Astrocyte of the spinal cord (primary cell): ENCODE measurements around the gene MUS81.

Experiments
- DNase-seq: peaks from one replicate; pipeline ENCODE4 v3.0.0; 2011; ENCODE audit warnings: low read depth, low spot score
- H3K4me3 ChIP-seq: 2 replicates; pipeline ENCODE4 v1.5.1; 2011; ENCODE audit warnings: low read depth, mild to moderate bottlenecking, low read length, moderate library complexity
- CTCF ChIP-seq: IDR thresholded peaks from 2 replicates; pipeline ENCODE4 v1.5.1; 2012; ENCODE audit warnings: low read depth, mild to moderate bottlenecking, low read length, inconsistent platforms
- in situ Hi-C: cut with HindIII; loops from 2 replicates; pipeline ENCODE4 v1.10.0; 2017; ENCODE audit warnings: low sequenced_read_pairs

Gene MUS81

GRCh38 chr11:65896034-65896999 lies 36.1 kb downstream of the MUS81 start:
- H3K4me3 ChIP-seq = no peak overlapping the region
- no peak for DNase-seq
- no peak for TF ChIP-seq CTCF
- in situ Hi-C loops = no loop called here

- no peak overlapping the region for H3K4me3 ChIP-seq
- no peak for TF ChIP-seq CTCF
- in situ Hi-C loops = no loop called here
- peak; percentile 43 for DNase-seq
Measured at GRCh38 chr11:65897020-65897471, 36.8 kb downstream of the MUS81 start.

- no peak for DNase-seq
- in situ Hi-C loops = no loop called here
- no peak for TF ChIP-seq CTCF
- peak overlapping the region; percentile 96 for H3K4me3 ChIP-seq
Measured at GRCh38 chr11:65898656-65899355, 38.6 kb downstream of the MUS81 start.

- TF ChIP-seq CTCF = no peak
- peak; percentile 79 for DNase-seq
- in situ Hi-C loops = no loop called here
- H3K4me3 ChIP-seq = peak overlapping the region; percentile 96
Measured at GRCh38 chr11:65899356-65900124, 39.3 kb downstream of the MUS81 start.

GRCh38 chr11:65900125-65900898 lies 40.1 kb downstream of the MUS81 start, which contains the start of gene FOSL1:
TSS of gene FOSL1 (minus strand) at chr11:65900388. CDS start at chr11:65900339, 49 bp downstream.
- peak; percentile 98 for DNase-seq
- in situ Hi-C loops = no loop called here
- peak within 1 kb of the TSS; percentile 96 for H3K4me3 ChIP-seq
- no peak for TF ChIP-seq CTCF
